Skeletal muscle tissue (tissue), 4 donors: ENCODE data around the gene OR1K1. TPM values are rescaled to one million over a fixed set of nuclear protein-coding genes. Genes with fewer than 3 reads are reported as not detected.

ENCODE experiments used
- H3K27ac ChIP-seq: one replicate; pipeline ENCODE4 v1.7.0; 2013; ENCODE audit warnings: mild to moderate bottlenecking, low read depth, low read length, inconsistent platforms
- H3K27me3 ChIP-seq, 3 donors: one replicate each; pipeline ENCODE4 v1.7.0; 2013; ENCODE audit warnings: low read length in 3 of 3; ENCODE audit not compliant: control insufficient read depth in 3 of 3, insufficient read depth in 3 of 3
- H3K36me3 ChIP-seq, 3 donors: one replicate each; pipeline ENCODE4 v1.7.0; 2013; ENCODE audit warnings: low read length in 3 of 3; ENCODE audit not compliant: control insufficient read depth in 3 of 3, insufficient read depth in 3 of 3
- H3K4me1 ChIP-seq, 3 donors: one replicate each; pipeline ENCODE4 v1.7.0; 2013; ENCODE audit warnings: low read length in 3 of 3, mild to moderate bottlenecking in 3 of 3; ENCODE audit not compliant: control insufficient read depth in 3 of 3, insufficient read depth in 3 of 3
- H3K4me3 ChIP-seq, 3 donors: one replicate each; pipeline ENCODE4 v1.7.0; 2013; ENCODE audit warnings: low read length in 3 of 3
- H3K9ac ChIP-seq, 3 donors: one replicate each; pipeline ENCODE4 v1.7.0; 2013; ENCODE audit warnings: low read length in 3 of 3, mild to moderate bottlenecking in 3 of 3, moderate library complexity in 2 of 3, low read depth in 1 of 3
- H3K9me3 ChIP-seq, 3 donors: one replicate each; pipeline ENCODE4 v1.7.0; 2013; ENCODE audit warnings: low read length in 3 of 3; ENCODE audit not compliant: control insufficient read depth in 3 of 3
- total RNA-seq: library from RNA; depleted of rRNA; stranded (reverse); fragments of >200 nt; gene quantifications from one replicate; pipeline ENCODE4 v1.2.3, GENCODE V29; 2014
- donor health status: Osteomylitis.

Gene OR1K1
- total RNA-seq, 1 donor from 2014 or later, result not detected

DNA sequence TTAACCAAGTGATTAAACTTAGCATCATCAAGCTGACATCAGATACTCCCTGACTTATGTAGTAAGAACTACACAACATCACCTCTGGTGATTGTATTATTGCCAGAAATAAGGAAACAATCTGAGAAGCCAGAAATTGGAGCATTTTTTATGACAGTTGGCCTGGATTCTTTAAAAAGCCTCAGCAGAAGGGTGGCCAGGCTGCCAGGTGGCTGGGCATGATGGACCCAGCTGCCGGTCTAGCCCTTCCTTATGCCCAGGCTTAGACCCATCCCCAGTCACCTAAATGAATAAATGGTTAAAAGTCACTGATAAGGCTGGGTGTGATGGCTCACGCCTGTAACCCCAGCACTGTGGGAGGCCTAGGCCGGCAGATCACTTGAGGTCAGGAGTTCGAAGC is 12.8 kb downstream of the OR1K1 start:
- no peak overlapping the region for H3K4me3 ChIP-seq
- peaks cover 0 to 7% (median 0%) of the 10 kb centered on the region in 3 donors for H3K4me1 ChIP-seq
- no peak overlapping the region for H3K9ac ChIP-seq
- no peaks in the 10 kb centered on the region for H3K27me3 ChIP-seq
- H3K36me3 ChIP-seq, result no peaks in the 10 kb centered on the region
- no peak overlapping the region for H3K27ac ChIP-seq
- no peaks in the 10 kb centered on the region for H3K9me3 ChIP-seq

DNA sequence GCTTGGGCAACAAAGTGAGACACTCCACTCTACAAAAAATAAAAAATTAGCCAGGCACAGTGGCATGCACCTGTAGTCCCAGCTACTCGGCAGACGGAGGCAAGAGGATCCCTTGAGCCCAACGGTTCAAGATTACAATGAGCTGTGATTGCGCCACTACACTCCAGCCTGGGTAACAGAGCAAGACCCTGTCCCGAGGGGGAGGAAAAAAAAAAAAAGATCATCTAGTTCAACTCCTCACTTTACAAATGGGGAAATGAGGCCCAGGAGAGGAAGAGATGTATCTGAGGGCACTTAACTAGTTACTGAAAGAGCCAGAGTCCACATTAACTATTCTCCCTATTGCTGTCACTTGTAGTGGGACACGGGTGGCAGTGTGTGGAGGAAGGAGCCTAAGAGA is 14.6 kb downstream of the OR1K1 start:
- Histone ChIP-seq H3K4me1 (peaks cover 0 to 7% (median 0%) of the 10 kb centered on the region in 3 donors), H3K36me3 (peaks cover 0 to 3% (median 0%) of the 10 kb centered on the region in 3 donors), H3K27ac (no peak overlapping the region), H3K9me3 (no peaks in the 10 kb centered on the region), H3K9ac (no peak overlapping the region), H3K27me3 (no peaks in the 10 kb centered on the region), H3K4me3 (no peak overlapping the region)

DNA sequence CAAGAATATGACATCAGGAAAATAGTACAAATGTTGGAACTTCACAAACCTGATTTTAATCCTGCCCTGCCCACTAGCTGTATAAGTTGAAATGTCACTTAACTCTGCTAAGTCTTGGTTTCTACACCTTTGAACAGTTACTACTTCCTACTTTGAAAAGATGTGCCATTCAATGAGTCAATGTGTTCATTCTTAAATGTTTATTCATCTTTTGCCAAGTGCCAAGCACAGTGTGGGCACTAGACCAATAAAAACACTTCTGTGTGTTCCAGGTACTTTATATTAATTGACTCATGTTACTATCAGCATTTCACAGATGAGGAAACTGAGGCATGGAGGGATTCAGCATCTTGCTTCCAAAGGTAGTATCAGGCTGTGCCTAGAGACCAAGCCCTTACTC is 15.6 kb downstream of the OR1K1 start:
- H3K4me3 ChIP-seq, result no peak overlapping the region
- peaks cover 0 to 12% (median 5%) of the 10 kb centered on the region in 3 donors for H3K36me3 ChIP-seq
- no peaks in the 10 kb centered on the region for H3K27me3 ChIP-seq
- no peak overlapping the region for H3K27ac ChIP-seq
- no peak overlapping the region for H3K9ac ChIP-seq
- no peaks in the 10 kb centered on the region for H3K9me3 ChIP-seq
- H3K4me1 ChIP-seq, result peaks cover 6 to 8% (median 6%) of the 10 kb centered on the region in 3 donors

- Histone ChIP-seq H3K4me1 (peaks cover 6 to 8% (median 7%) of the 10 kb centered on the region in 3 donors), H3K36me3 (peaks cover 0 to 12% (median 5%) of the 10 kb centered on the region in 3 donors), H3K4me3 (no peak overlapping the region), H3K27ac (no peak overlapping the region), H3K27me3 (no peaks in the 10 kb centered on the region), H3K9me3 (no peaks in the 10 kb centered on the region), H3K9ac (peak overlapping the region in 1 of 3 donors; percentile 33)
Measured at GRCh38 chr9:122816163-122816867, 16.4 kb downstream of the OR1K1 start.

- peaks cover 12 to 14% (median 13%) of the 10 kb centered on the region in 3 donors for H3K4me1 ChIP-seq
- no peaks in the 10 kb centered on the region for H3K9me3 ChIP-seq
- peak overlapping the region; percentile 1 for H3K27ac ChIP-seq
- H3K9ac ChIP-seq, result no peak overlapping the region
- H3K27me3 ChIP-seq, result no peaks in the 10 kb centered on the region
- no peak overlapping the region for H3K4me3 ChIP-seq
- peaks cover 12 to 31% (median 12%) of the 10 kb centered on the region in 3 donors for H3K36me3 ChIP-seq
Measured at GRCh38 chr9:122819326-122819725, 19.4 kb downstream of the OR1K1 start.

- Histone ChIP-seq H3K27me3 (no peaks in the 10 kb centered on the region), H3K9ac (no peak overlapping the region), H3K4me3 (no peak overlapping the region), H3K27ac (peak overlapping the region; percentile 1), H3K4me1 (peaks cover 12 to 14% (median 13%) of the 10 kb centered on the region in 3 donors), H3K9me3 (no peaks in the 10 kb centered on the region), H3K36me3 (peaks cover 12 to 31% (median 13%) of the 10 kb centered on the region in 3 donors)
Measured at GRCh38 chr9:122819791-122820489, 20.0 kb downstream of the OR1K1 start.

- Histone ChIP-seq H3K36me3 (peaks cover 12 to 31% (median 13%) of the 10 kb centered on the region in 3 donors), H3K27ac (no peak overlapping the region), H3K4me1 (peaks cover 11 to 14% (median 13%) of the 10 kb centered on the region in 3 donors), H3K27me3 (no peaks in the 10 kb centered on the region), H3K9ac (no peak overlapping the region), H3K4me3 (no peak overlapping the region), H3K9me3 (no peaks in the 10 kb centered on the region)
Measured at GRCh38 chr9:122820490-122820845, 20.5 kb downstream of the OR1K1 start.

DNA sequence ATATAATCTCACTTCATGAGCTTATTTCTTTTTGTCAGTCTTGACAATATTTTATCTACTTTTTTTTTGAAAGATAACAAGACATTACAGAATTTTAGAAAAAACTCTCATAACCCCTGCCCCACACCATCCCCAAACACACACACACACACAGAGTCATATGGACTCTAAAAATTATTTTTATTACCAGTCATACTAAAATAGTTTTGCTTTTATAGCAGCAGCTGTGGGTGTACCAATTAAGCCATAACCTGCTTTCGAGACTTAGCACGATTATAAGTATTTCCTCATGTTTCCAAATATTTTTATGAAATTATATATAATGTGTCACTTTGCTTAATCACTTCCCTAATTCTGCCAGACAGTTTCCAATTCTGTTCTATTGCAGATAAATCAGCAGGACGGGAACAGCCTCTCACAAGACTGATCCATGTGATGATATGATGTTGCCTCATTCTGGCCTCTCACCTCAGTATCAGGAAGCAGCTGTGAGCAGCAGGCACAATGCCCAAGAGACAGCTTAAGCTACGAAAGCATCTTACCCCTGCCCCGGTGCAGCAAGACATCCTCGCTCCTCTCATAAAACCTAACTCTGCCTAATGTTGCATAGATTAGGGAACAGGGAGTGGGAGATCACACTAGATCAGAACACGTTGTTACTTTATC is 21.5 kb downstream of the OR1K1 start:
- H3K9me3 ChIP-seq, result no peaks in the 10 kb centered on the region
- peaks cover 8 to 14% (median 13%) of the 10 kb centered on the region in 3 donors for H3K4me1 ChIP-seq
- no peaks in the 10 kb centered on the region for H3K27me3 ChIP-seq
- peak overlapping the region; percentile 4 for H3K27ac ChIP-seq
- peaks cover 12 to 34% (median 13%) of the 10 kb centered on the region in 3 donors for H3K36me3 ChIP-seq
- peak overlapping the region in 1 of 3 donors; percentile 20 for H3K9ac ChIP-seq
- no peak overlapping the region for H3K4me3 ChIP-seq

- H3K4me1 ChIP-seq, result peaks cover 14 to 20% (median 19%) of the 10 kb centered on the region in 3 donors
- H3K36me3 ChIP-seq, result peaks cover 12 to 34% (median 13%) of the 10 kb centered on the region in 3 donors
- no peaks in the 10 kb centered on the region for H3K27me3 ChIP-seq
- no peak overlapping the region for H3K4me3 ChIP-seq
- no peaks in the 10 kb centered on the region for H3K9me3 ChIP-seq
- H3K9ac ChIP-seq, result no peak overlapping the region
- H3K27ac ChIP-seq, result peak overlapping the region; percentile 4
Measured at GRCh38 chr9:122822056-122822455, 22.1 kb downstream of the OR1K1 start.
